Measurements from ENCODE around the gene NEK11.

The NEK11 gene

DNA sequence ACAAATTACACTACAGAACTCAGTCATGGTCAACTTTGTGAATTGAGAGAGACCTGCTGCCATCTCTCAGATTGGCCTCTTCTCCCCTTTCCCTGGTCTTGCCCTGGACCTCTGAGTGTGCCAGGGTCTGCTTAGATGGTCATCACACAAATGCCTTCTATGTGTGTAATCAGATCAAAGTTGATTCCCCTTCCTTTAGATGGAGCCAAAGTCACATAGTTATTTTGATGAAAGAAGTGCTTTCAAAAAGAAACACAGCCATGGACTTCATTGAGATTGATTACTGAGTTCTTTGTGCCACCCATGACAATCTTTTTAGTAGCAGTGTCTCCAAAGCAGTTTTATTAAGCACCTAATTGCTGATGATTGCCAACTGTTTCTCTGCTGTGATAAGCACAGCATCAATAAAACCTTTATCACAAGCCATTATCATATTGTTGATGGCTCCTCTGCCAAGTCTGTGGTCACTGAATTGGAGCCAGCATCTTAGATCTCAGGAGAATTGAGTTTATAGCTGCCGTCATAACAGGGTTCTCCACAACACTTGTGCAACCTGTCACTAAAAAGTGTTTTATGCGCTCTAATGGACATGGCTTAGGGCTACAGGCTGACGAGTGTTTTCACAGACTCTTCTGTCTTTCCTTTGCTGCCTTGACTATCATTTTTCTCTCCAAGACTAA lies 205.2 kb downstream of the NEK11 start:
- DNase-seq, result no peak

DNA sequence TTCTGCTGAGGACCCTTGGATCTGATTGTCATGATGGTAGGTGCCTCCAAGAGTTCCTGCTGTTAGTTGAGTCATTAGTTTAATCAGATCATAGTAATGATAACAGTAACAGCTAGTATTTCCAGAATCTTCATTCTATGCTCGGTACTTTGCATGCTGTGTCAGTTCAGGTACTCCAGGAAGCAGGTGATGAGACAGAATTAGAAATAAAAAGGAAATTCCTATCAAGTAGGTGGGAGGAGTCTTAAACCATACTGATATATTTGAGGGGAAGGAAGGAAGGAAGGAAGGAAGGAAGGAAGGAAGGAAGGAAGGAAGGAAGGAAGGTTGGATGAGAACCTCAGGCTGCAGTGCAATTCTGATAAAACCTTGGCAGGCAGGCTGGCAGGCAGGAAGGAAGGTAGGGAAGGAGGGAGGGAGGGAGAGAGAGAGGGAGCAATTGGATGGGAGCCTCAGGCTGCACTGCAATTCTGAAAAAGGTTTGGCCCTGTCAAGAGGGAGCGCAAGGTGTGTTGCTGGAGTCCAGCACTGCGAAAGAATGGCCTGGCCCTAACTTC lies 206.1 kb downstream of the NEK11 start:
- DNase-seq, result no peak

DNA sequence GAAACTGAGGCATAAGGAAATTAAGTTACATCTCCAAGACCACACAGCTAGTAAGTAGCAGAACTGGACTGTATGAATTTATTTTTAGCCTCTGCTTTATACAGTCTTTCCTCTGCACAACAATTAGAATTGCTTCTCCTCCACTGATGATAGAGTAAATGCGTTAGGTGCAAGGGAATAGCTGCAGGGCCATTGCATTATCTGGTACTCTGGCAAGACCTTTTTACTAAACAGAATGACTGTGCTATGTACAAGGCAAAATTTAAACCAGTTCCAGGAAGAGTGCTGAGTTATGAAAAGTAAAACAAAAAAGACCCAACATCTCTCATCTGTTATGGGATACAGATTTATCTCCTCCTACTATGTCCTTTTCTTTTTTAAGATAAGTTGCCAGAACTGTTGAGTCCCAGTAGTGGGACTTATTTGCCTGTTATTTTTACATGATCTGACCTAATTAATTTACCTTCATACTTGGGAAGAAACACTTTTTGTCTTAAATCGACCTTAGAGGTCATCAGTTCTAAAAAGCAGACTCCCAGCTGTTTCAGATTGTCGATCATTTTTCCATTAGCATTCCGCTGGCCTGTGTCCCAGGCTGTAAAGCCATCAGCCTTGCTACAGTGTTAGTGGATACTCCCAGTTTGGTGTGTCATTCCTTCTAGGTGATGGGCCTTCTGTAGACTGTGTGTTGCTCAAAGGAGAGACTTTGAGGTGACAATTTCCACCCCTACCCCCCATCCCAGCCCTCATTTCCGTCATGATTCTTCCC lies 207.4 kb downstream of the NEK11 start:
- no peak for DNase-seq

DNA sequence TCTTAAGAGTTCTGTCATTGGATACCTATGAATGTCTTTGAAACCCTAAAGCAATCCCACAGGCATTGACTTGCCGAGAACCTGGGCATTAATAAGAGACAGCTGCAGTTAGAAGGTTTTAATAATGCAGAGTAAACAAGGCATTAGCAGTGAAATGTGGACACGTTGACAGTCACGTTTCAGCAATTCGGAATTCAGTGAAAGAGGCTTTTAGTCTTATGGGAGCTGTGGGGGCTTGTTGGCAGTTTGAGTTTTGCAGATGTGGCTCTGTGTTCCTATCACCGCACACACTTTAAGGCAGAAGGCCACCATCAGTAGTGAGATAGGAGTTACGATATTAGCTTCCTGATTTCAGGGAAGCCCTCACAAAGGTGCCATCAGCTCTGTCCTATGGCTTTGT lies 209.7 kb downstream of the NEK11 start:
- no peak for DNase-seq

DNA sequence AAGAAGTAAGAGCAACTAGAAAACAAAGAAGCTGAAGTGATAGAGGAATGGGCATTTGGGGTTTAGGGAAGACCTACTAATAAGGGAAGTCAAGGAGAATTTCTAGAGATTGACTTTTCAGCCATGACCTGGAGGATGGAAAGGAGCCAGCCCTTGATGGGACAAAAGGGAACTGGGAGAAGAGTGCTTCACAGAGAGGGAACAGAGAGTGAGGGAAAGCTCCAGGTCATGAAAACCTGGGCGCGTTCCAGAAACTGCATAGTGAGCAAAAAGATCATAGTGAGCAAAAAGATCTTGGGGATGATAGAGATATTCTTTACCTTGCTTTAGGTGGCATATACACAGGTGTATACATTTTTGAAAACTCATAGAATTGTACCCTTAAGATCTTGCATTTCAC lies 211.8 kb downstream of the NEK11 start:
- DNase-seq, result no peak

DNA sequence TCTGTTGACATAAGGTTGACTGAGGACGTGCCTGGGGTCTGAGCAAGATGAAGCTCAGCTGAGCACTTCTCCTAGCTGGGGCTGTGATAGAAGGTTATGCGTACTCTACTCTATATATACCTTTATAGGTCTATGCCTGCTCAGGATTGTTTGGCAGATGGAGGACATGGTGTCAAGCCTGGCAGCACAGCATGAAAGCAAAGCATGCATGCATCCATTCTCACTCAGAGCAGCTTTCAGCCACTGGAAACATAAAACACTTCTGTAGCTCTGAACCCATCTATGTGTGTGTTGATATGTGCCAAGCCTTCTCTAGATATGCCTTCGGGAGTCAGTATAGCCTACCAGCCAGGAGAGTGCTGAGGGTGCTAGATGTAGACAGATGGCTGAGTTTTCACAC lies 212.6 kb downstream of the NEK11 start:
- no peak for DNase-seq

DNA sequence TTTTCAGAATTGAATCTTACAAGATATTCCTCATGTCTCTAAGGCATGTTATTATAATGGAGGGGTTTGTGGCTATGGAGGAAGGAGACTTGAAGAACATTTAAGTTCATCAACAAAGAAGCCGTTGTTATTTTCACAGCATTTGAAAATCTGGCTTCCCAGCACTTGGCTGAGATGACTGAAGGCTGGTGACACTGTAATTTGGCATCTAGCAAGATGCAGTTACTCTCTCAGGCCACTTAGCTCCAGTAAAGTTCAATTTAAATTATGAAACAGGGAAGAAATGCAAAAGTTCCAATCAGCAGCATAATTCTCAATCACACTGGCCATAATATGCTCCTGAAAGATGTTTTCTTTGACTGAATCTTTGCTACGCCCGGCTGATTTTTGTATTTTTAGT lies 215.5 kb downstream of the NEK11 start:
- DNase-seq, result no peak

DNA sequence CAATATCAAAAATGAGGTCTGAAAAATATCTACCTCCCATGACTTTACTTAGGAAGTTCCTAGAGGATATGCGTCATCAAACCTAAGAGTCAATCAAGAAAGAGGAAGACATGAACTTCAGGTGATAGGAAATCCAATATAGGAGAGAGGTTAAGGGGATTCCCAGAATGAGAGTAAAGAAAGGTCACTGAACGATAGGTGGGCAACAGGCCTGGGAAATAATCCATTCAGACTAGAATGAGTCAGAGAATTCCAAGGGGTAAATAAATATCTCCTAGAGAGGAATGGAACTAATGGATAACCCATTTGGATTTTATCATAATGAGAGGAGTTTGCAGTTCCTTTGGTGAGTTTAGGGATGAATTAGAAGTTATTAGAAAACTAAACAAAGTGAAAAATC lies 223.8 kb downstream of the NEK11 start:
- DNase-seq, result no peak

DNA sequence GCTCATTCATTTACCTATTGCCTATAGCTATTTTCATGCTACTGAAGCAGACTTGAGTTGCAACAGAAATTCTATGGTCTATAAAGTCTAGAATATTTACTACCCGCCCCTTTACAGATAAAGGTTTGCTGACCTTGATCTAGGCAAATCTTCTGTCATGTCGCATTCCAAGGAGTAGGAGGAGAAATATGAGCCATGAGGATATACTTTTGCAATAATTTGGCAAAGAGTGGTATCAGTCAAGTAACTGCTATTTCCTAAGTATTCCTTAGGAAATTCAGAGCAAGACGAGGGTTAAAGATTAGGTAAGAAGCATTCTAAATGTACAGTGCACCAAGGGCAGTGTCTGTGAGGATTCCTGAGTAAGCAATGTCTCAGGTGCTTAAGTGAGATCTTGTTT lies 233.8 kb downstream of the NEK11 start:
- DNase-seq, result no peak

DNA sequence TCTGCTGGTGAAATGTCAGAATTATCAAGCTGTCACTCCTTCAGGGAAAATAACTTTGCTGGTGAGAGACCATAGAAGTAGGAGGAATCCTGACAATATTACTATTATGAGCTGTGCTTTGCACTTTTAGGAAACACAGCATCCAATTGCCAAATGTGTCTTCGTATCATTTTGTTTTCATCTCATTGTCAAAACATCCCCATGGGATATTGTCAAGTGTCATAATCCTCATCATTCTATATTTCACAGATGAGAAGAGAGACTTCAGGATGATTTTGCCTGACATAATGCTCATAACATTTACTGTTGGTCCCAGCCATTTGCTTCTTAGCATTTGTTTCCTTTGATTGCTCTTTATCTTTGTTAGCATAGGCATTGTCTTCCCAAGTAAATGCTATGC lies 234.4 kb downstream of the NEK11 start:
- DNase-seq, result no peak

DNA sequence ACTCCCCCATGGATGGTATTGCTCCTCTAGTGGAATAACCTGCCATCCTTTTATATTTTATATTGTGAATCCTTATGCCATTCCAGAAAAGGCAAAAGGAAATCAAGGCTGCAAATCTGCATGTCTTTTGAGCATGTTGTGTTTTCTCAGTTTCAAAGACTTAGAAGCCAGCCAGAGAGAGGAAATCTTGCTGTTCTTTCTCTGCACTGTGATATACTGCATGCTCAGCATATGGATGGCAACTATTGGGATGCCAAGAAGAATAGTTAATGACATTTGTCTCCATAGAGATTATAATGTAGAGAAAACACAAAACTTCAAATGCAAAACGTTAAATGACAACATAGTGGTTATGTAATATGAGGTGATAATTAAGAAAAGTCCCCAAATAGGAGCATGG lies 248.9 kb downstream of the NEK11 start:
- no peak for DNase-seq

DNA sequence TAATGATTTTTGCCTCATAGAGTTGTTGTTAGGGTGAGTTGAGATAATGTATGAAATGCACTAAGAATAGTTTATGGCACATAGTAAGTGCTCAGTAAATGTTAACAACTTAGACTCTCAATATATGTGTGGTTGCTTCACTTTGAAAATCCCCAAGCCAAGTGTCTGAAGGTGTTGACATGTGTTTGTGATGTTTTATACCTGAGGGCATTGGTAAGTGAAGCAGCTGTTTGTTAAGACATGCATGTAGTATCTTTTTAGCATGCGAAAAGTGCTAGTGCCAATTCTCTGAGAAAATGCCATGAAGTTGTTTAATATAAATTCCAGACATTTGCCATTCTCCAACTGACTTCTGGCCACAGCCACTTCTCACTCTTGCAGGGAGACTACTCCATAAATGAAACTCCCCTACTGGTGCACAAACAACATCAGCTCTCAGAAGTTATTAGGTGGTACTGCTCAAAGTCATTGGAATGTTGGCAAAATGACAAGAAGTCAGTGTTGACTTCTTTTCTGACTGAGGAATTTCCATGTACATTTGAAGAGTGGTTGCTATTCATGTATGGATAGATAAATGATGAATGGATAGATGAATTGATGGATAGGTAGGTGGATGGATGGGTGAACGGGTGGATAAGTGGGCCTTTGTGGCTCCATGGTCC lies 251.3 kb downstream of the NEK11 start:
- no peak for DNase-seq

DNA sequence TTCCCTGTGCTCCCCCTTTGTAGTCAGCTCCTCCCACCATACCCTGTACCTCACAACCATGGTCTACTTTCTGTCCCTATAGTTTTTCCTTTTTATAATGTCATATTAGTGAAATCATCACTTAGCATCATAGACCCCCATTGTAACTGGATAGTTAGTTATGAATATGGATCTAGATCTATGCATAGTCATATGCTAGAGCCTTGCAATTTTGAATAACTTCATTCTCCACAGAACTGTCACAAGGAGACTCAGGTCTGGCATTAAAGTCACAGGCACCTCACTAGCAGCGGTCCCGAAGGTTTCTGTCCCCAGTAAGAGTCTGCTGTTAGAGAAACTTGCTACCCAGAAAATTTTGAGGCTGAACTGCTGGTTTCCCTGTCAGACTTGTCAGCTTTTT lies 252.9 kb downstream of the NEK11 start:
- DNase-seq, result no peak

DNA sequence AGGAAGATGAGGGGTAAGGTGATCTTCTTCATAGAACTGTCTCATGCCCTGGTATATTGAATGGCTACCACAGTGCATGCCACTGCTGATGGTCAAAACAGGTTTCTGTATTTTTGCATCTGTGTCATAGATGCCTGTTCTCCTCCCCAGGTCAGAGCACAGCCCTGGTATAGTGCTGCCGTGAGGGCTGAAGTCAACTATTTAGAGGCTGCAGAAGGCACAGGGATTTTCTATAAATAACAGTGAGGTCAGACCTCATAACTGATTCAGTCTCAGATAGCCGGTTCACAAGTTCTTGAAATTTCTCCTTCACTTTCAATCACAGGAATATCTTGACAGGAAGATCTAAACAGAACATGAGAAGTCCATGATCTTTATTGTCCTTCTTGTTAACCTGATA lies 255.7 kb downstream of the NEK11 start:
- DNase-seq, result no peak

DNA sequence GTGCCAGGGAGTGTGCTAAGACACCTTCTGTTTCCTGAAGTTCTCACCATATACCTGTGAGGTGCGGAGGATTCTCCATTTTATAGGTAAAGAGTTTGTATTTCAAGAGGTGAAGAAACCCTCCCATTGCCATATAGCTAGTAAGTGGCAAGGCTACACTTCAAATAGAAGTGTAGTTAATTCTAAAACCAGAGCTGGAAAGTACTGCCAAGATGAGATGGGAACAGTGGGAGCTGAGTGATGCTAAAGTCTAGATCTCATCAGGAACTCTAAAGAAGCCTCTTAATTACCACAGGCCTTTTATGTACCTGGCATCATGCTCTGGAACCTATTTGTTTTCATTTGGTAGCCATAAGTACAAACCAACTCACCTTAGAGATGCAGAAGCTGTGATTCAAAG lies 256.3 kb downstream of the NEK11 start:
- no peak for DNase-seq

DNA sequence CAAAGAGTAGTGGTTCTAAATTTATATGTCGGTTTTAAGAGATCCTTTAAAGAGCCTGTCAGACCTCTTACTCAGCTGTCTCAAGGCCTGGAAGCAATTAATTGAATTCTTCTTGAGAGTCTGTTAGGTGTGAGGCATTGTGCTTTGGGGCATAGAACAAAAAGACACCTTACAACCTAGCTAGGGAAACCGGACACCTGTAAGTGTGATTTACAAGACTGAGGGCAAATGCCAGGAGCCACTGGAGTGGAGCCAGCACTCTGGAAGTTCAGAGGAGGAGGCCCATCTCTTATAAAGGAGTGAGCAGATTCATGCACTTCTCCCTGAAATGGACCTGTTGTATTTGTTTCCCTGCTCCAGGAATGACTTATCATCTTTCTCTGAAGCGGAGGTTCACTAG lies 257.2 kb downstream of the NEK11 start:
- no peak for DNase-seq

DNA sequence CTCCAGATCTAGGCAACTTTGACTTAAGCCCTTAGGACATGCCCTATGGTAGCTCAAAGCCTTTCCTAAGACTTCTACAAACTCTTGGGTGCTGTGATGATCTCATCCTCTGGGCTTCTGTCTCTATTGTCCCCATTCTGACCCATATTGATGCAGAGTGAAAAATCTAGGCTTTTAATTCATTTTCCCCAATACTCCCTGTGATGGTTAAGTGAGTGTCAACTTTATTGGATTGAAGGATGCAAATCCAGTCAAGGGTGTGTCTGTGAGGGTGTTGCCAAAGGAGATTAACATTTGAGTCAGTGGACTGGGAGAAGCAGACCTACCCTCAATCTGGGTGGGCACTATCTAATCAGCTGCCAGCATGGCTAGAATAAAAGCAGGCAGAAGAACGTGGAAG lies 257.6 kb downstream of the NEK11 start:
- no peak for DNase-seq

DNA sequence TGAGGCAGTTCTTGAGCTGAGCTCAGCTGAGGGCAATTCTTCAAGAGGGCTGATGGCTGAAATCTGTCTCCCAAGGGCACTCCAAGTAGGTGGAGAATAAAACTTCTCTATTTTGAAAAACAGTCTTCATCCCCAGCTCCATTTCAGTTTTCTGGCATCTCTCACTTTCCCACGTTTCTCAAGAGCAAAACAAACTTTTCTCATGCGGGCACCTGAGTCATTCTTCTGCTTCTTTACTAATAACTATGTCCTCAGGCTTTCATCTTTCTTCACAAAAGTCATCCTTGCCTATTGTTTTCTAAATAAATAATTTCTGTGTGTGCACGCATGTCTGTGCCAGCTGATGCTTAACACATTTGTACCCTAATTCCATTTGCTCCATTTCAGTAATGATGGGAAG lies 258.8 kb downstream of the NEK11 start:
- no peak for DNase-seq

DNA sequence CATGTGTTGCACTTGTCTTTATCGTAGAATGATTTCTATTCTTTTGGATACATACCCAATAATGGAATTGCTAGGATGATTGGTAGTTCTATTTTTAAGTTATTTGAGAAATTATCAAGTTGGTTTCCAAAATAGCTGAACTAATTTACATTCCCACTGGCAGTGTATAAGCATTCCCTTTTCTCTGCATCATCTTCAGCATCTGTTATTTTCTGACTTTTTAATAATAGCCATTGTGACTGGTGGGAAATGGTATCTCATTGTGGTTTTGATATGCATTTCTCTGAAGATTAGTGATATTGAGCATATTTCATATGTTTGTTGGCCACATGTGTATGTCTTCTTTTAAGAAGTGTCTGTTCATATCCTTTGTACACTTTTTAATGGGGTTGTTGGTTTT lies 273.2 kb downstream of the NEK11 start:
- no peak for DNase-seq

DNA sequence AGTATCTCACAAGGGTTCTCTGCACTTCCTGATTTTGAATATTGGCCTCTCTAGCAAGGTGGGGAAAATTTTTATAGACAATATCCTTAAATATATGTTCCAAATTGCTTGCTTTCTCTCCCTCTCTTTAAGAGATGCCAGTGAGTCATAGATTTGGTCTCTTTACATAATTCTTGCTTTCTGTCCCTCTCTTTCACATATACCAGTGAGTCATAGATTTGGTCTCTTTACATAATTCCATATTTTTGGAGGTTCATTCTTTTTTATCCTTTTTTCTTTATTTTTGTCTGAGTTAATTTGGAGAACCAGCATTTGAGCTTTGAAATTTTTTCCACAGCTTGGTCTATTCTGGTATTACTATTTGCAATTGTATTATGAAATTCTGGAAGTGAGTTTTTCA lies 277.2 kb downstream of the NEK11 start:
- DNase-seq, result no peak

DNA sequence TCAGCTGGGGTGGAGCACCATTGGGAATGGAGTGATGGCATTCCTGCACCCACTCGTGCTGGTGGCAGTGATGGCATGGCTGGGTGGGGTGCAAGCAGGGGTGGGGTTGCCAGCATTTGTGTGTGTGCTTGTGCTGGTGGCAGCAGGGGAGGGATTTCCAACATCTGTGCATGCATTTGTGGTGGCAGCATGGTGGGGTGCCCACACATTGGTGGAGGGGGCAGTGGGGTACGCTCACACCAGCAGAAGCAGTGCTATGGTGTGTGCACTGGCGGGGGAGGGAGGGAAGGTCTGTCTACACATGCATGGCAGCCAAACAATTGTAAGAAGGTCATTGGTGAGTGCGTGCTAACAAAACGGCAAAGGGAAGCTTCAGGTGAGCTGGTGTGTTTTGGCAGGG lies 278.2 kb downstream of the NEK11 start:
- DNase-seq, result no peak

DNA sequence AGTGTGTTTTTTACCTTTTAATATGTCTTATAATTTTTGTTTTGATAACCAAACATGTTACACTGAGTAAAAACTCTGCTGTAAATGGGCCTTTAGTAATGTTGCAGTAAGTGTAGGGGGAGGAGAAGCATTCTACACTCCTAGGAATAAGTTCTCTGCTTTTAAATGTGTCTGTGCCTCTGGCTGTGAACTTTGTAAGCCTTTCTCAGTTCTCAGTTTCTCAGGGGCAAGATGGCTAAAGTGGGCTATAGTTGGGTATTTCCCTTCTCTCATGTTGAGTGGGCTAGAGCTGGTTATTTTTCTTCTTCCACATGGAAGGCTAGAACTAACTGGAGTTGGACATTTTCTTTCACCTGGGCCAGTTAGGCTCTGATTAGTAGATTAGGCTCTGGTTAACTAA lies 279.6 kb downstream of the NEK11 start:
- DNase-seq, result no peak

DNA sequence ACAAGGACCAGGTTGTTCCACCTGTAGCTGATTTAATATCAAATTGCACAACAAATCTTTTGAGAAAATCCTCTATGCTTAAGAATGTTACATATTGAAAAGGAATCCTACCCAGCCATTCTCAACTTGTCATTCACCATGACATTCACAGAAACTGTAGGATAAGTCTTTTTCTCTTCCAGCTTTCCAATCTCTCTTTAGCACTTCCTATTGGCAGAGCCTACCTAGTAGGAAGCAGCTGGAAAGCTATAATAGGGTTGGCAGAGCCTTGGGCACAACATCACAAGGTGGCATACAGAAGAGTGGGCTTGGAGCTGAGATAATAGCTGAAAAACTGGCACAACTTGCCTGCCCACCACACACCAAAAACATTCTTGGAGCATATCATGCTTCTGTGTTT lies 287.6 kb downstream of the NEK11 start:
- DNase-seq, result no peak

DNA sequence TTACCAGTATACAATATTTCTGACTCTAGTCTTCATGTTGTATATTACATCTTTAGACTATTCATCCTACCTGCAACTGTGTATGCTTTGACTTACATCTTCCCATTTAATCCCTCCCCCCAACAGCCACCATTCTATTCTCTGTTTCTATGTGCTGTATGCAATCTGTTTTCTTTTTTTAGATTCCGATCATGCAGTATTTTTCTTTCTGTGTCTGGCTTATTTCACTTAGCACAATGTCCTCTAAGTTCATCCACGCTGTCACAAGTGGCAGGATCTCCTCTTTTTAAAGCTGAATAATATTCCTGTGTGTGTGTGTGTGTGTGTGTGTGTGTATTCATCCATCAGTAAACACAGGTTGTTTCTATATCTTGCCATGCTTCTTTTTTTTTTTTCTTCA lies 288.5 kb downstream of the NEK11 start:
- no peak for DNase-seq

All from stimulated activated CD4-positive, alpha-beta T cell treated with anti-CD3 and anti-CD28 coated beads, Interleukin-2, amount 100 ng/mL, for 24 hours (primary cell).